Measurements from ENCODE around the gene P2RY12.

GRCh38 chr3:151394611-151395010 lies 10.1 kb upstream of the P2RY12 start:
- TF ChIP-seq, protein P1, sequence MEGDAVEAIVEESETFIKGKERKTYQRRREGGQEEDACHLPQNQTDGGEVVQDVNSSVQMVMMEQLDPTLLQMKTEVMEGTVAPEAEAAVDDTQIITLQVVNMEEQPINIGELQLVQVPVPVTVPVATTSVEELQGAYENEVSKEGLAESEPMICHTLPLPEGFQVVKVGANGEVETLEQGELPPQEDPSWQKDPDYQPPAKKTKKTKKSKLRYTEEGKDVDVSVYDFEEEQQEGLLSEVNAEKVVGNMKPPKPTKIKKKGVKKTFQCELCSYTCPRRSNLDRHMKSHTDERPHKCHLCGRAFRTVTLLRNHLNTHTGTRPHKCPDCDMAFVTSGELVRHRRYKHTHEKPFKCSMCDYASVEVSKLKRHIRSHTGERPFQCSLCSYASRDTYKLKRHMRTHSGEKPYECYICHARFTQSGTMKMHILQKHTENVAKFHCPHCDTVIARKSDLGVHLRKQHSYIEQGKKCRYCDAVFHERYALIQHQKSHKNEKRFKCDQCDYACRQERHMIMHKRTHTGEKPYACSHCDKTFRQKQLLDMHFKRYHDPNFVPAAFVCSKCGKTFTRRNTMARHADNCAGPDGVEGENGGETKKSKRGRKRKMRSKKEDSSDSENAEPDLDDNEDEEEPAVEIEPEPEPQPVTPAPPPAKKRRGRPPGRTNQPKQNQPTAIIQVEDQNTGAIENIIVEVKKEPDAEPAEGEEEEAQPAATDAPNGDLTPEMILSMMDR (conservative IDR thresholded peaks at IDR 0.05; ENCODE audit: low read depth, low read length): no peak
- no peak for TF ChIP-seq EZH2phosphoT487 (IDR thresholded peaks at IDR 0.05; ENCODE audit: borderline replicate concordance, low read length)
